ENCODE data around the gene SMNDC1. TPM values are rescaled to one million over a fixed set of nuclear protein-coding genes. Genes with fewer than 3 reads are reported as not detected.

The SMNDC1 gene
- total RNA-seq, 4 donors from 2014 or later, result 3.6 to 15.7 (median 8.9) TPM

DNA sequence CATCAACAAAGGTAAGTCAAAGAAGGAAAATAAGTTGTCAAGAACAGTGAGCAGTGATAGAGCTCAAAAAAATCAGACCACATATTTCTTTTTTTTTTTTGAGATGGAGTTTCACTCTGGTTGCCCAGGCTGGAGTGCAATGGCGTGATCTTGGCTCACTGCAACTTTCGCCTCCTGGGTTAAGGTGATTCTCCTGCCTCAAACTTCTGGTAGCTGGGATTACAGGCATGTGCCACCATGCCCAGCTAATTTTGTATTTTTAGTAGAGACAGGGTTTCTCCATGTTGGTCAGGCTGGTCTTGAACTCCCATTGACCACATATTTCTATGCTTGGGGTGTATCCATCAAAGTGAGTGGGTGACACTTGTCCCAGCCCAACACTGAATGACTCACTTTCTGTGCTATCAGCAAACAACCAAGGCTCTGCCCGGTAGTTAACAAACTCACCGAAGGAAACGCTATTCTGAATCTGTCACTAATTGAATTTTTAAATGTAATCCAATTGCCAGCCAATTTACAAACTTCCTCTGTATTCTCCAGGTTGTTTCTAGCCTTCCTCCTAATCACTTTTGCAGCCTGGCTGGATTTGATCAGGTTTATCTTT lies 19.6 kb upstream of the SMNDC1 start:
- no peak for TF ChIP-seq POLR2AphosphoS5 (IDR thresholded peaks at IDR 0.05)
- TF ChIP-seq, protein P1, sequence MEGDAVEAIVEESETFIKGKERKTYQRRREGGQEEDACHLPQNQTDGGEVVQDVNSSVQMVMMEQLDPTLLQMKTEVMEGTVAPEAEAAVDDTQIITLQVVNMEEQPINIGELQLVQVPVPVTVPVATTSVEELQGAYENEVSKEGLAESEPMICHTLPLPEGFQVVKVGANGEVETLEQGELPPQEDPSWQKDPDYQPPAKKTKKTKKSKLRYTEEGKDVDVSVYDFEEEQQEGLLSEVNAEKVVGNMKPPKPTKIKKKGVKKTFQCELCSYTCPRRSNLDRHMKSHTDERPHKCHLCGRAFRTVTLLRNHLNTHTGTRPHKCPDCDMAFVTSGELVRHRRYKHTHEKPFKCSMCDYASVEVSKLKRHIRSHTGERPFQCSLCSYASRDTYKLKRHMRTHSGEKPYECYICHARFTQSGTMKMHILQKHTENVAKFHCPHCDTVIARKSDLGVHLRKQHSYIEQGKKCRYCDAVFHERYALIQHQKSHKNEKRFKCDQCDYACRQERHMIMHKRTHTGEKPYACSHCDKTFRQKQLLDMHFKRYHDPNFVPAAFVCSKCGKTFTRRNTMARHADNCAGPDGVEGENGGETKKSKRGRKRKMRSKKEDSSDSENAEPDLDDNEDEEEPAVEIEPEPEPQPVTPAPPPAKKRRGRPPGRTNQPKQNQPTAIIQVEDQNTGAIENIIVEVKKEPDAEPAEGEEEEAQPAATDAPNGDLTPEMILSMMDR (IDR thresholded peaks at IDR 0.05), result no peak
- TF ChIP-seq POLR2A (IDR thresholded peaks at IDR 0.05), result no peak
- no peak for TF ChIP-seq EP300 (IDR thresholded peaks at IDR 0.05; ENCODE audit: low read depth)
- Histone ChIP-seq H3K27ac (no peak overlapping the region), H3K4me3 (no peak overlapping the region), H3K36me3 (no peaks in the 10 kb centered on the region), H3K27me3 (no peaks in the 10 kb centered on the region), H3K9me3 (peaks cover 0 to 9% of the 10 kb centered on the region in 2 donors), H3K4me1 (no peaks in the 10 kb centered on the region)
- in situ Hi-C loops (cut with MboI; ENCODE audit: low pct_ligation_motif_present in 1 of 4, low pct_unique_long_range_greater_than_20kb in 1 of 4, low sequenced_read_pairs in 3 of 4), result loop anchor here in 2 of 4 donors (25.0 kb wide), 2 partner anchors 213 to 563 kb away; no protein-coding TSS in a partner anchor
- intact Hi-C loops (cut with DNase I; ENCODE audit: low total_unique reads), result no loop called here
- DNase-seq, result no peak
- WGBS, 2 donors (ENCODE audit: low coverage in 1 of 2), result 62 to 73% methylated on average over 3 to 5 of the region's 5 CpGs

DNA sequence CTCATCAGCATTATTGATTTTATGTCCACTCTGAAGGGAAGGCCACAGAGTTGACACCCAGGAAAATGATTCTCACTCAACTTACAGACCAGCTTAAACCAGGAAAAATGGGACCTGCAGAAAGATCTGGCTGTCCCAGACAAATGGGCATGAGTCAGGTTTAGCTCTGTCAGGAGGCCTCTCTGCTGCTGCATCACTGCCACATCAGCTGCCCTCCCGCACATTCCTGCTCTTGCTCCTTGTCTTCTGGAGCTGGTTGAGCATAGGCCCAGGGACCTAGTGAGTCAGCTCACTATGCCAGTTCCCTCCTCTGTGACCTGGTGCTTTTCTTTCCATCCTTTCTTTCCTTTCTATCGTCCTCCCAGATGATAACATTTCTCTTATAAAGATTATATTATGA lies 18.8 kb upstream of the SMNDC1 start:
- no peak for DNase-seq
- no peak for TF ChIP-seq EP300 (IDR thresholded peaks at IDR 0.05; ENCODE audit: low read depth)
- no peak for TF ChIP-seq POLR2AphosphoS5 (IDR thresholded peaks at IDR 0.05)
- no peak overlapping the region for H3K27ac ChIP-seq
- no peaks in the 10 kb centered on the region for H3K27me3 ChIP-seq
- H3K4me3 ChIP-seq, result no peak overlapping the region
- H3K9me3 ChIP-seq, result peaks cover 0 to 9% of the 10 kb centered on the region in 2 donors
- in situ Hi-C loops (cut with MboI; ENCODE audit: low pct_ligation_motif_present in 1 of 4, low pct_unique_long_range_greater_than_20kb in 1 of 4, low sequenced_read_pairs in 3 of 4) (loop anchor here in 2 of 4 donors (25.0 kb wide), 2 partner anchors 214 to 564 kb away; no protein-coding TSS in a partner anchor), intact Hi-C loops (cut with DNase I; ENCODE audit: low total_unique reads) (no loop called here)
- 60 to 71% methylated on average over 2 of the region's 2 CpGs for WGBS, 2 donors (ENCODE audit: low coverage in 1 of 2)
- H3K4me1 ChIP-seq, result no peaks in the 10 kb centered on the region
- no peaks in the 10 kb centered on the region for H3K36me3 ChIP-seq

DNA sequence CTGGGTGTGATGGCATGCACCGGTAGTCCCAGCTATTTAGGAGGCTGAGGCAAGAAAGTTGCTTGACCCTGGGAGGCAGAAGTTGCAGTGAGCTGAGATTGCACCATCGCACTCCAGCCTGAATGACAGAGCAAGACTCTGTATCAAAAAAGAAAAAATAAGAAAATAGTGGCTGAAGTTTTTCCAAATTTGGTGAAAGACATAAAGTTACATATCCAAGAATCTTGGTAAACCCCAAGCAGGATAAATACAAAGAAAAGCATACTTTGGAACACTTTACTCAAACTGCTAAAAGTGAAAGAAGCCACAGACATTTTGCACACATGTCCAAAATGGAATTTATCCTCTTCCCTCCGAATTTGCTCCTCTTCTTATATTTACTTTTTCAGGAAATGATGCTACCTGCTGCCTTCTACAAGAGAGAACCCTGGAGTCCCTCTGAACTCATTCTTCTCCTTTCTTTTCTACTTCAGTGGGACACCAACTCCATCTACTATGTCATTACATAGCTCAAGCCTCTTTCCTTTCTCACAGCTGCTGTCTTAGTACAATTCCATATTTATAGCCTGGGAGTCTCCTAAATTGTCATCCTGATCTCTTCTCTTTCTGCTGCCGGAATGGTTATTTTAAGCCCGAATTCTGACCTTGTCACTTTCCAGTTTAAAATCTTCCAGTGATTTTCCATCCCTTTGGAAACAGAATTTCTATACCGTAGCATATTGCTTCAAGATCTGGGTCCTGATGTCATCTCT lies 17.3 kb upstream of the SMNDC1 start:
- Histone ChIP-seq H3K9me3 (peaks cover 0 to 9% of the 10 kb centered on the region in 2 donors), H3K4me1 (no peaks in the 10 kb centered on the region), H3K27me3 (no peaks in the 10 kb centered on the region), H3K36me3 (no peaks in the 10 kb centered on the region), H3K27ac (no peak overlapping the region), H3K4me3 (no peak overlapping the region)
- DNase-seq, result no peak
- in situ Hi-C loops (cut with MboI; ENCODE audit: low pct_ligation_motif_present in 1 of 4, low pct_unique_long_range_greater_than_20kb in 1 of 4, low sequenced_read_pairs in 3 of 4) (loop anchor here in 2 of 4 donors (25.0 kb wide), 2 partner anchors 215 to 565 kb away; no protein-coding TSS in a partner anchor), intact Hi-C loops (cut with DNase I; ENCODE audit: low total_unique reads) (no loop called here)
- WGBS, 2 donors (ENCODE audit: low coverage in 1 of 2), result 85 to 86% methylated on average over 6 of the region's 6 CpGs
- TF ChIP-seq POLR2A (IDR thresholded peaks at IDR 0.05), result no peak
- TF ChIP-seq, protein P1 (IDR thresholded peaks at IDR 0.05), result no peak
- TF ChIP-seq EP300 (IDR thresholded peaks at IDR 0.05; ENCODE audit: low read depth), result no peak
- TF ChIP-seq POLR2AphosphoS5 (IDR thresholded peaks at IDR 0.05), result no peak

- in situ Hi-C loops (cut with MboI; ENCODE audit: low pct_ligation_motif_present in 1 of 4, low pct_unique_long_range_greater_than_20kb in 1 of 4, low sequenced_read_pairs in 3 of 4), result loop anchor here in 3 of 4 donors (10.0 to 25.0 kb wide), 3 partner anchors 219 to 569 kb away; no protein-coding TSS in a partner anchor
- Histone ChIP-seq H3K36me3 (no peaks in the 10 kb centered on the region), H3K9me3 (peaks cover 0 to 9% of the 10 kb centered on the region in 2 donors), H3K4me1 (no peaks in the 10 kb centered on the region), H3K27me3 (peaks cover 9% of the 10 kb centered on the region), H3K4me3 (no peak overlapping the region), H3K27ac (no peak overlapping the region)
- no peak for DNase-seq
- TF ChIP-seq EP300 (IDR thresholded peaks at IDR 0.05; ENCODE audit: low read depth), result no peak
- TF ChIP-seq, protein P1 (IDR thresholded peaks at IDR 0.05), result no peak
- TF ChIP-seq POLR2AphosphoS5 (IDR thresholded peaks at IDR 0.05), result no peak
- TF ChIP-seq POLR2A (IDR thresholded peaks at IDR 0.05), result no peak
- 79 to 90% methylated on average over 4 to 14 of the region's 15 CpGs for WGBS, 2 donors (ENCODE audit: low coverage in 1 of 2)
- intact Hi-C loops (cut with DNase I; ENCODE audit: low total_unique reads), result no loop called here
Observed at GRCh38 chr10:110317866-110318850, 13.4 kb upstream of the SMNDC1 start.
